ENCODE measurements around the gene DYNLT2B.
"Not testable (repeated sequence)": the region's sequence is repeated elsewhere in the genome, so short reads cannot be mapped to it uniquely, and the experiment has no call there.

DYNLT2B gene

DNA sequence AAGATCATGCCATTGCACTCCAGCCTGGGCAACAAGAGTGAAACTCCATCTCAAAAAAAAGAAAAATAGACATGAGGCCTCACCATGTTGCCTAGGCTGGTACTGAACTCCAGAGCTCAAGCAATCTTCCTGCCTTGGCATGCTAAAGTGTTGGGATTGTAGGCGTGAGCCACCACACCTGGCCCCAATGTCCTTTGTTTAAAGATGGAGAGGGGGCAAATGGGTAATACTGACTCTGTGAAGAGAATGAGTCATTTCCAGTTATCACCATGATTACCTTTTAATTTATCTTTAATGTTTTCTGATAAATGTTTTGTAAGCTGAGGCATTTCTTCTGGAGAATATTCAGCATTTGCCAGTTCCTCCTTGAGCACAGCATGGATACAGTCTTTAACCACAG, 2.2 kb downstream of the DYNLT2B start:
- Histone ChIP-seq H3K4me3 (no peak overlapping the region), H3K27me3 (ENCODE audit: low read depth) (no peaks in the 10 kb centered on the region), H3K4me1 (no peaks in the 10 kb centered on the region; the same call in 1 of the 2 replicates), H3K9me3 (no peaks in the 10 kb centered on the region), H3K36me3 (replicated peaks) (no peaks in the 10 kb centered on the region; the same call in 1 of the 2 replicates)
- in situ Hi-C loops (cut with MboI; ENCODE audit: low sequenced_read_pairs), result no loop called here
- DNase-seq (ENCODE audit: low spot score in 2 of 2), result no peak

DNA sequence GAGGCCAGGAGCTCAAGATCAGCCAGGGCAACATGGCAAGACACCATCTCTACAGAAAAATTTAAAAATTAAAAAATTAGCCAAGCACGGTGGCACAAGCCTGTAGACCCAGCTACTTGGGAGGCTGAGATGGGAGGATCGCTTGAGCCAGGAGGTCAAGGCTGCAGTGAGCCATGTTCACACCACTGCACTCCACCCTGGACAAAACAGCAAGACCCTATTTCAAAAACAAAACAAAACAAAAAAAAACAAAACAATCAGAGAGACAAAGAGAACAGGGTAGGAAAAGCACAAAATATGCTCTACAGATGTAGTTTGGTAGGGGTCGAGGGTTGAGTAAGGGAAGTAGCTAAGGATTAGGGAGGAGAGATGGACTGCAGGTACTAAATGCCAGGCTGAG, 3.4 kb downstream of the DYNLT2B start:
- DNase-seq (ENCODE audit: low spot score in 2 of 2), result no peak
- no peaks in the 10 kb centered on the region; the same call in 1 of the 2 replicates for H3K4me1 ChIP-seq
- H3K4me3 ChIP-seq, result no peak overlapping the region
- no peaks in the 10 kb centered on the region; the same call in 1 of the 2 replicates for H3K36me3 ChIP-seq (replicated peaks)
- no peaks in the 10 kb centered on the region for H3K27me3 ChIP-seq (ENCODE audit: low read depth)
- in situ Hi-C loops (cut with MboI; ENCODE audit: low sequenced_read_pairs), result no loop called here
- no peaks in the 10 kb centered on the region for H3K9me3 ChIP-seq

DNA sequence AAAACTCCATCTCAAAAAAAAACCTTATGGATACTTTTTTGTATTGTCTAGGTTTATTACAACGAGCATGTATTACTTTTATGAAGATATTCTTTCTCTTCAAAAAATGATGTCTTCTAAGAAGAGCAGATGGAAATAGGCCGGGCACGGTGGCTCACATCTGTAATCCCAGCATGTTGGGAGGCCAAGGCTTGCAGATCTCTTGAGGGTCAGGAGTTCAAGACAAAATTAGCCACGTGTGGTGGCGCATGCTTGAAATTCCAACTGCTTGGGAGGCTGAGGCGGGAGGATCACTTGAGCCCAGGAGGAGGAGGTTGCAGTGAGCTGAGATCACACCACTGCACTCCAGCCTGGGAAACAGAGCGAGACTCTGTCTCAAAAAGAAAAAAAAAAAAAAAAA, 4.0 kb downstream of the DYNLT2B start:
- H3K4me1 ChIP-seq; H3K27me3 ChIP-seq (ENCODE audit: low read depth); in situ Hi-C loops (cut with MboI; ENCODE audit: low sequenced_read_pairs): not testable (repeated sequence)

DNA sequence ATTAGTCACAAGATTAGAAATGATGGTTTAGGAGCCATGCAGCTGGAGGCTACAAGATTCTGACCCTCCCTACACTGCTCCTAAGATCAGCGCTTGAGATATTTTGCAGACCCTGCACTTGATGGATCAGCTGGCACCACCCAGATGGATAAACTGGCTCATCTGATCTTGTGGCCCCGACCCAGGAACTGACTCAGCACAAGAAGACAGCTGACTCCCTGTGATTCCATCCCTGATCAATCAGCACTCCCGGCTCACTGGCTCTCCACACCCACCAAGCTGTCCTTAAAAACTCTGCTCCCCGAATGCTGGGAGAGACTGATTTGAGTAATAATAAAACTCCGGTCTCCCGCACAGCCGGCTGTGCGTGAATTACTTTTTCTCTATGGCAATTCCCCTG, 15.1 kb downstream of the DYNLT2B start:
- H3K4me1 ChIP-seq; H3K27me3 ChIP-seq (ENCODE audit: low read depth); in situ Hi-C loops (cut with MboI; ENCODE audit: low sequenced_read_pairs); H3K4me3 ChIP-seq; DNase-seq (ENCODE audit: low spot score in 2 of 2); H3K9me3 ChIP-seq: not testable (repeated sequence)
- H3K36me3 ChIP-seq (replicated peaks), result peaks cover 12% of the 10 kb centered on the region

More for the DNA sequence above, 4.0 kb downstream of the DYNLT2B start:
- not testable (repeated sequence) for DNase-seq (ENCODE audit: low spot score in 2 of 2); H3K9me3 ChIP-seq; H3K36me3 ChIP-seq (replicated peaks); H3K4me3 ChIP-seq

DNA sequence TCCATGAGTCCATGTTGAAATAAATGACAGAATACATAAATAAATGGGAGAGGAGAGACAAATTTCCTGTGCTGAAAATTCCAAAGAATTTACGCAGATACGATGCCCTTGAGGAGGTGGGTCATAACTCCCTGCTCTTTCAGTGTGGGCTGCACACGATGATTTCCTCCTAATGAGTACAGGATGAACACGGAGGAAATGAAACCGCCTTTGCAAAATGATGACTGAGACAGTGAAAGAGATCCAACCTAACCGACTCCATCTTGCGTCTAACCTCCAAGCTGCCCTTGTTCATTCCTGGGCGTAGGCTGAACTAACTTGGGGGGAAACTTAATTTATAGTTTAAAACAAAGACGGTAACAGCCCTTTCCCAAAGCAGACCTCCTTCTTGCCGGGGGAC, 15.5 kb downstream of the DYNLT2B start:
- H3K4me3 ChIP-seq; H3K27me3 ChIP-seq (ENCODE audit: low read depth); DNase-seq (ENCODE audit: low spot score in 2 of 2); H3K4me1 ChIP-seq; in situ Hi-C loops (cut with MboI; ENCODE audit: low sequenced_read_pairs); H3K9me3 ChIP-seq: not testable (repeated sequence)
- peaks cover 12% of the 10 kb centered on the region for H3K36me3 ChIP-seq (replicated peaks)

DNA sequence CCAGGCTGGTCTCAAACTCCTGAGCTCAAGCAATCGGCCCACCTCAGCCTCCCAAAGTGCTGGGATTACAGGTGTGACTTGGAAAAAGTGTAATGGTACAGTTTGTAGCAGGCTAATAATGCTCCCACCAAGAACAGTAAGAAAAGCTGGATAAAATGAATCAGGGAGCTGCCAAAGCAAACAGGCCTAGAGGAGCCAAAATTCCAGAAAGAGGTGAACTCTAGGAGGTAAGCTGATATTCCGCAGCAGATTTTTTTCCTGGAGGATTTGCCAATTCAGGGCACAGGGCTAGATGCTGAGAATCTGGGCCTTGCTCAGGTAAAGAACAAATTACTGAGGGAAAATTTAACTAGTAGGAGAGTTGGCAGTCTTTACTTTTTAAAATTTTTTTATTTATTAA, 19.5 kb downstream of the DYNLT2B start:
- no peak for DNase-seq (ENCODE audit: low spot score in 2 of 2)

DNA sequence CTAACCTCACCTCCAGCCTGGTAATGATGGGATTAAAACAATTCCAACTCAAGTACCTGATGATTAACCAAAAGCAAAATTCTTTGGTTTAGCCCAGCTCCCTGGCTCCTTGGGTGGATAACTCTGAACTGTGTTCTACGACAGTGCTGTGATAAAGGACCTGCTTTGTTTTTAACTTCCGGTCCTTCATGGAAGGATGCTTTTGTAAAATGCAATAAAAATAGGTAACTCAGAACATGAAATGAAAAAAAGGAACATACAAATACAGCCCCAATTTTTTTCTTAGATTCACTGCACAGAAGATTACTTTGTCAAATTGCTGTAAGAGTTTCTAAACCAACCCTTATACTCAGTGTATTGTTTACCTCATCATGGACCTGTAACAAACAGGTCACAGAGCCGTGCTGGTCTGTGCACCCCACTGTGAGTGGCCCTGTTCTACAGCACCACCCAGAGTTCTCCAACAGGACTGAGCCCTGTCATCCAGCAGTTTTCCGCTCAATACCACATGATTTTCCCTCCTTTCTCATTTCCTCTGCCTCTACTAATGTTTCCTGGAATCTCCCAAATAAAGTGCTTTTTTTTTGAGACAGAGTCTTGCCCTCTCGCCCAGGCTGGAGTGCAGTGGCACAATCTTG, 25.6 kb downstream of the DYNLT2B start:
- no peaks in the 10 kb centered on the region for H3K9me3 ChIP-seq
- no peaks in the 10 kb centered on the region; the same call in 1 of the 2 replicates for H3K36me3 ChIP-seq (replicated peaks)
- H3K27me3 ChIP-seq (ENCODE audit: low read depth), result no peaks in the 10 kb centered on the region
- 0 out of 2 replicates have a peak, but pooled peaks cover 4% of the 10 kb centered on the region for H3K4me1 ChIP-seq
- in situ Hi-C loops (cut with MboI; ENCODE audit: low sequenced_read_pairs), result no loop called here
- no peak overlapping the region for H3K4me3 ChIP-seq
- no peak for DNase-seq (ENCODE audit: low spot score in 2 of 2)

More for the DNA sequence above, 19.5 kb downstream of the DYNLT2B start:
- Histone ChIP-seq H3K4me3 (no peak overlapping the region), H3K4me1 (no peaks in the 10 kb centered on the region), H3K36me3 (replicated peaks) (peaks cover 11% of the 10 kb centered on the region), H3K27me3 (ENCODE audit: low read depth) (no peaks in the 10 kb centered on the region), H3K9me3 (no peaks in the 10 kb centered on the region)
- in situ Hi-C loops (cut with MboI; ENCODE audit: low sequenced_read_pairs), result no loop called here

DNA sequence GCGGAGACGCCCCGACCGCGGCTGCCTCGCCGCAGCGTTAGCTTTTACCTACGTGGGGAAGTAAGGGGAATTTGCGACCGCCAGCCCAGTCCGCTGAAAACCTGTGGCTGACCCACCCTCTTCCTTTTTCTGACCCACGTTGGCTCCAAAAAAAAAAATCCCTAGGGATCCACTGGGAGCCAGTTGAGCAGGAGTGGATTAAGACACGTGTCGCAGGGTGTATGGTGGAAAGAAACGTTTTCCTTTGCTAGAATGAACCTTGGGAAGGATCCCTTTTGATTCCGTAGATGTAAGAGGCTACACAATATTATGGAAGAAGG, 29.9 kb downstream of the DYNLT2B start:
- no peak for DNase-seq (ENCODE audit: low spot score in 2 of 2)
- Histone ChIP-seq H3K36me3 (replicated peaks) (no peaks in the 10 kb centered on the region; the same call in 1 of the 2 replicates), H3K27me3 (ENCODE audit: low read depth) (no peaks in the 10 kb centered on the region), H3K4me3 (peak overlapping the region; percentile 93), H3K9me3 (no peaks in the 10 kb centered on the region), H3K4me1 (peaks cover 23% of the 10 kb centered on the region)
- in situ Hi-C loops (cut with MboI; ENCODE audit: low sequenced_read_pairs), result no loop called here

DNA sequence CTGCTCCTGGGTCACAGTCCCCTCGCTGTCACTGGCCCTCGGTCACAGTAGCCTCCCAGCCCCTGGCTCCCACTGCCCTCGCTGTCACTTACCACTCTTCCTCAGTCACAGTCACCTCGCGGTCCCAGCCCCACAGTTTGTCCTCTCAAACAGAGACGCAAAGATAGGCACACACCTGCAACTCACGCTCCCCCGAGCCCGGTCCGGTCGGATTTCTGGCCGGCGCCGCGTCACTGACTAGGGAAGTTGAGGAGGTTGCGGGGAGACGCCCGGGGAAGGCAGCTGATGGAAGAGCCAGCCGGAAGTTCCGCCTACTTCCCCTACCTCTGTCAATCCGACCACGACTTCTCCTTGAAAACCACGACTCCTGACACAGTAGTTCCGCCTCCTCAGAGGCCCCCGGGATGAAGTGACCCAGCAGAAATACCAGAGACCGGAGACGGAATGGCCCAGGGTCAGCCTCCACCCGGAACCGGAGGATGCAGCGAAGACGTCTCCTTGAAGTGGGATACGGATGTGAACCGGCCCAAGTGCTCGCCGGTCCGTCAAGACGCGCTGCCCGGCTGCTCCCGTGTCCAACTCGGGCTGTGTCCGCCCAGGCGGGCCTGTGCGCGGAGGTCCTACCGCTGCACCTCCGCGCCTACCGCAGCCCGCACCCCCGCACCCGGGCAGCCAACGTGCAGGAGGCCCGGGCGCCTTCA, 30.4 kb downstream of the DYNLT2B start, which contains the start of gene PCYT1A:
Gene PCYT1A (minus strand): TSS at position 287 of the 701 bp plus-strand sequence. CDS start 17,195 bp downstream, outside the sequence.
- in situ Hi-C loops (cut with MboI; ENCODE audit: low sequenced_read_pairs), result no loop called here
- H3K4me1 ChIP-seq, result peaks cover 23% of the 10 kb centered on the region
- H3K4me3 ChIP-seq, result peak within 1 kb of the TSS; percentile 93
- H3K36me3 ChIP-seq (replicated peaks), result no peaks in the 10 kb centered on the region; the same call in 1 of the 2 replicates
- peak; percentile 93 to 95 for DNase-seq (ENCODE audit: low spot score in 2 of 2)
- H3K9me3 ChIP-seq, result no peaks in the 10 kb centered on the region
- H3K27me3 ChIP-seq (ENCODE audit: low read depth), result no peaks in the 10 kb centered on the region

DNA sequence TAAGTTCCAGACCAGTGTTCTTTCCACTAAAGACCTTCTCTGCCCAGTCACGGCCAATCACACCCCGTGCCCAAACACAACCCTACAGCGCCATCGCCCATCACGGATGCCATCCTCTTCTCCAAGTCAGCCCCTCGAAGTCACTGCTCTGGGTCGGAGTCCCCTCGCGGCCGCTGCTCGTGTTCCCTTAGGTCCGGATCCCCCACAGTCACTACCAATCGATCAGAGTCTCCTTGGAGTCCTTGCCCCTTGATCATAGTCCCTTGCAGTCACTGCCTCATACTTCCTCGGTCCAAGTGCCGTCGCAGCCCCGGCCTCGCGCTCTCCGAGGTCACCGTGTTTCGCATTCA, 31.0 kb downstream of the DYNLT2B start:
- Histone ChIP-seq H3K4me3 (peak overlapping the region; percentile 93), H3K27me3 (ENCODE audit: low read depth) (no peaks in the 10 kb centered on the region), H3K4me1 (peaks cover 23% of the 10 kb centered on the region), H3K9me3 (no peaks in the 10 kb centered on the region), H3K36me3 (replicated peaks) (no peaks in the 10 kb centered on the region; the same call in 1 of the 2 replicates)
- in situ Hi-C loops (cut with MboI; ENCODE audit: low sequenced_read_pairs), result no loop called here
- peak in 1 of 2 experiments; percentile 30 for DNase-seq (ENCODE audit: low spot score in 2 of 2)

DNA sequence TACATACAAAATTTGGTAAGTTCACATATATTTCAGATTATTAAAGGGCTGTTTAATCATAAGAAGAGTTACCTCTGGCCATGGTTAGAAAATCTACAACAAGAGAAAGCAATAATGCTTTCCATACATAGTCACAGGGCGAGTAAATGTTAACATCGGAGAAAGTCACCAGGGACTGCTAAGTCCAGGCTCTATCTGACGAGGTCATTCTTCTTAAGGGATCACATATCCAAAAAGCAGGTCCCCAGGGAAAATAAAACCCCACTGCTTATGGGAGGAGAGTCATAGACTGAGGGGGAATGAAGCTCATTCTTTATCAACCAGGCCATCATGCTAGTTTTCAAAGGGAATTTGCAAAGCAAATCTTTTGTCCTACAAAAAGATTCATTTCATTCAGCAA, 33.6 kb downstream of the DYNLT2B start:
- DNase-seq (ENCODE audit: low spot score in 2 of 2), result peak; percentile 40 to 47
- no peaks in the 10 kb centered on the region for H3K9me3 ChIP-seq
- in situ Hi-C loops (cut with MboI; ENCODE audit: low sequenced_read_pairs), result no loop called here
- no peaks in the 10 kb centered on the region for H3K27me3 ChIP-seq (ENCODE audit: low read depth)
- peaks cover 31% of the 10 kb centered on the region for H3K4me1 ChIP-seq
- H3K36me3 ChIP-seq (replicated peaks), result no peaks in the 10 kb centered on the region; the same call in none of the 2 replicates
- no peak overlapping the region for H3K4me3 ChIP-seq

DNA sequence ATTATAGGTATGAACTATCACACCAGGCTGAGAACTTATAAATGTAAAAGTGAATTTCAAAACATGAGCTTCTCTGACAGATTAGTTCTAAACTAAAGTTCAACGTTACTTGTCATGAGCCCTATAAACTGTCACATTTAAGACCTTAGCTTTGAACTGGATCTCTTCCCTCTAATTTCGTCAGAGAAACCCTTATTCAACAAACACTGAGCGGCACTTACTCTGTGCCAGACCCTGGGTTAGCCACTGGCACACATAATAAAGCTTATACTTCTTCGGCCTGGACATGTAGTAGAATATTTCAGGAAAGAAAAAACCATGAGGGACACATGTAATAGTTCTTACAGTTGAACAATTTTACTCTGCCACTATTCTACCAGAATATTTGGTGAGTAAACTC, 36.1 kb downstream of the DYNLT2B start:
- Histone ChIP-seq H3K4me1 (peaks cover 27% of the 10 kb centered on the region), H3K9me3 (no peaks in the 10 kb centered on the region), H3K27me3 (ENCODE audit: low read depth) (no peaks in the 10 kb centered on the region), H3K36me3 (replicated peaks) (no peaks in the 10 kb centered on the region; the same call in 1 of the 2 replicates), H3K4me3 (no peak overlapping the region)
- in situ Hi-C loops (cut with MboI; ENCODE audit: low sequenced_read_pairs), result no loop called here
- no peak for DNase-seq (ENCODE audit: low spot score in 2 of 2)

DNA sequence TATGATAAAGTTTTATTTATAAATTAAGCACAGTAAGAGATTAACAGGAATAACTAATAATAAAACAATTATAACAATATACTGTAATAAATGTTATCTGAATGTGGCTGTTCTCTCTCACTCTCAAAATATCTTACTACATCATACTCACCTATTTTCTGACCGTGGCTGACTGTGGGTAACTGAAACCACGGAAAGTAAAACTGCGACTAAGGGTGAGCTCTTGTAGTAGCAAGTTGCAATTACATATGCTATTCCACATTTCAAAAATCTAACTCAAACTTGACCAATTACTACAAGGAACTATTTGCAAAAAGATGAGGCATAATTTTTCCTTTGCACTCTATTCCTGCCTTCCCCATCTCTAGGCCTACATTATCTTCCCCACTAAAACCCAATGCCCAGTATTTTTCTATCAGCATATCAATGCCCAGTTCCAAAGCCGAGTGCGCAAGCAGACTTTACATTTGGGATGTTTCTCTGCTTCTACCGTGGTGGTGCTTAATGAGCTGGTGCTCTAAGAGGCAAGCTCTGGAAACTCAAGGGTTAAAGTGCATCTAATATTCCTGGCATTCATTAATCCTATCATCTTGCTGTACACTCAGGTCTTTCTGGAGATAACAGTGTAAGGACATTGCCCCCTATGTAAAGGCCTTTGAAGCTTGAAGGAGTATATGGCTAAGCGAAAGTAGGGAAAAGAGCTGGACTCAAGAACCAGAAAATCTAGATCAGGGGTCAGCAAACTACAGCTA, 37.2 kb downstream of the DYNLT2B start:
- Histone ChIP-seq H3K4me1 (peaks cover 24% of the 10 kb centered on the region), H3K4me3 (no peak overlapping the region), H3K9me3 (no peaks in the 10 kb centered on the region), H3K36me3 (replicated peaks) (no peaks in the 10 kb centered on the region; the same call in 1 of the 2 replicates), H3K27me3 (ENCODE audit: low read depth) (no peaks in the 10 kb centered on the region)
- in situ Hi-C loops (cut with MboI; ENCODE audit: low sequenced_read_pairs), result no loop called here
- no peak for DNase-seq (ENCODE audit: low spot score in 2 of 2)

DNA sequence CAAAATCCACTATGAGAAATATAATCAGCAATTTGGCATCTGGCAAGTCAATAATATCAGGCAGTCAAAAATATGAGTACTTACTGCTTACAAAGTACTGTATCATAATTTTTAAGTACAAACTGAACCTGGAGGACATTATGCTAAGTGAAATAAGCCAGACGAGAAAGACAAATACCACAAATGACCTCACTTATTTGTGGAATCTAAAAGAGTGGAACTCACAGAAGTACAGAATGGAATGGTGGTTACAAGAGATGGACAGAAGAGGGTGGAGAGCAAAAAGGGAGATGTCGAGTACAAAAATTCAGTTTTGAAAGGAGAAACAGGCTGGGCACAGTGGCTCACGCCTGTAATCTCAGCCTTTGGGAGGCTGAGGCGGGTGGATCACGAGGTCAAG, 42.9 kb downstream of the DYNLT2B start:
- H3K9me3 ChIP-seq, result peaks cover 7% of the 10 kb centered on the region
- in situ Hi-C loops (cut with MboI; ENCODE audit: low sequenced_read_pairs), result no loop called here
- no peaks in the 10 kb centered on the region; the same call in 1 of the 2 replicates for H3K4me1 ChIP-seq
- no peak for DNase-seq (ENCODE audit: low spot score in 2 of 2)
- H3K4me3 ChIP-seq, result no peak overlapping the region
- H3K36me3 ChIP-seq (replicated peaks), result peaks cover 8% of the 10 kb centered on the region
- H3K27me3 ChIP-seq (ENCODE audit: low read depth), result no peaks in the 10 kb centered on the region
